GM21423 (cell line): ENCODE measurements around the gene GAREM2.
"Not testable (repeated sequence)": the region's sequence is repeated elsewhere in the genome, so short reads cannot be mapped to it uniquely, and the experiment has no call there.

Source experiments
- ATAC-seq: cut with Tn5 transposase; IDR thresholded peaks from one replicate; pipeline ENCODE4 v1.9.1; 2021; ENCODE audit warnings: mild to moderate bottlenecking, moderate library complexity; ENCODE audit not compliant: unreplicated experiment

The GAREM2 gene

DNA sequence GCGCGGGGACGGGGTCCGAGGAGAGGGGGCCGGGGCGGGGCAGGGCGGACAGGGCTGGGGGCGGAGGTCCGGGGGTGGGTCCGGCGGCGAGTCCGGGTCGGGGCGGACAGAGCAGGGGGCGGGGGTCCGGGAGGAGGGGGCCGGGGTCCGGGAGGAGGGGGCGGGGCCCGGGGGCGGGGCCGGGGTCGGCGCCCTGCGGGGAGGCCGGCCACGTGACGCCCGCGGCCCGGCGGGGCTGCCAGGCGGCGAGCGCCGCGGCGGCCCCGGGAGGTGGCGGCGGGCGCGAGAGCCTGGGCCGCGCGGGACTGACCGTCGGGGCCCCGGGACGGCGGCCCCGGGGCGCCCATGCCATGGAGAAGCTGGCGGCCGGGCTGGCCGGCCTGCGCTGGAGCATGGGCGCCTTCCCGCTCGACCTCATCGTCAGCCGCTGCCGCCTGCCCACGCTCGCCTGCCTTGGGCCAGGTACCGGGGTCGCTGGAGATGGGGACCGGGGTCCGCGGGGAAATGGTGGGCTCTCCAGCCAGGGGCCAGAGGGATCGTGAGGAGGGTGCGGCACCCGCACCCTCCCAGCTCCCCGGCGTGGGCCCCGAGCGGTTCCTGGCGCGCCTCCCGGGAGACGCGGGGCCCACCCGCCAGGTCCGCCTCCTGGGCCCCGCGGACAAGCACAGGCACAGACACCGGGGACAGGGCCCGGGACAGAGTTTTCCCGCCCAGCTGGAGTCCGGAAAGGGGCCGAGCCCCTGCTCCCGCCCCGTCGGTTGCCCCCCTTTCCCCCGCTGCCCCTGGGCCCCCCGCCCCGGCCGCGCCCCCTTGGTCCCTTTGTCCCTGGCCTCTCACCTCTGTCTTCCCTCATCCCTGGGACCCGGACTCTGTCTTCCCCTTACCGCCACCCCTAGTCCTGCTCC, at the start of gene GAREM2:
Gene GAREM2, plus strand, starts transcription at position 218 of the 905 bp plus-strand sequence. Its CDS starts 133 bp downstream, at position 351.
- no peak for ATAC-seq

DNA sequence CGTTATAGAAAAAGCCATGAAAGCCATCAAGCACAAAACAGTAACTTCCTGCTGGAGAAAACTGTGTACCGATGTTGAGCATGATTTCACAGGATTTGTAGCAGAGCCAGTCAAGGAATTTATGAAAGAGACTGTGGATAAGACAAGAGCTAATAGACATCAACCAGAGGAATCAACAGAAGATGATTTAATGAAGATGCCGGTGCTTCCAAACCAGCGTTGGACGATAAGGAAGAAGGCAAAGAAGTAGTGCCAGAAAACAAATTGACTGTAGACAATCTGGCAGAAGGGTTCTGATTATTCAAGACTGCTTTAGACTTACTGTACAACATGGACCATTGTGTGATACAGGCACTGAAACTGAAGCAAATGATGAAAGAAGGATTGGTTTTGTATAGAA, 49.5 kb upstream of the GAREM2 start:
- no peak for ATAC-seq

DNA sequence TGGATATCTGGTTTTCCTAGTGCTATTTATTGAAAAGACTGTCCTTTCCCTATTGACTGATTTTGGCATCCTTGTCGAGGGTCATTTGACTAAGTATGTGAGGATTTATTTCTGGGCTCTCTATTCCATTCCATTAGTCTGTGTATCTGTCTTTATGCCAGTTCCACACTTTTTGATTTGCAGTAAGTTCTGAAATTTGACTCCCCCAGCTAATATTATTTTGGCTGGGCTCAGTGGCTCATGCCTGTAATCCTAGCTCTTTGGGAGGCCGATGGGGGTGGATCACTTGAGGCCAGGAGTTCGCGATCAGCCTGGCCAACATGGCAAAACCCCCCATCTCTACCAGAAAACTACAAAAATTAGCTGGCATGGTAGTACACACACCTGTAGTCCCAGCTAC, 46.8 kb upstream of the GAREM2 start:
- no peak for ATAC-seq

DNA sequence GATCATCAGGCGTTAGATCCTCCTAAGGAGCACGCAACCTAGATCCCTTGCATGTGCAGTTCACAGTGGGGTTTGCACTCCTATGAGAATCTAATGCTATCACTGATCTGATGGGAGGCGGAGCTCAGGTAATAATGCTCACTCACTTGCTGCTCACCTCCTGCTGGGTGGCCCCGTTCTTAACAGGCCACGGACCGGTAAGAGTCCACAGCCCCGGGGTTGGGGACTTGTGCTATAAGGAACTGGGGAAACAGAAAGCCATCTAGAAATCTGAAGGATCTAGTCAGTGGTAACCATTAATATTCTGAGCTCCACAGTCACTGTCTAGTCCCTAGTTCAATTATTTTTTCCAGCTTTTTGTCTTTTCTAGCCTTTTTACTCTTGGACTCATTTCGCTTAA, 44.7 kb upstream of the GAREM2 start:
- no peak for ATAC-seq

DNA sequence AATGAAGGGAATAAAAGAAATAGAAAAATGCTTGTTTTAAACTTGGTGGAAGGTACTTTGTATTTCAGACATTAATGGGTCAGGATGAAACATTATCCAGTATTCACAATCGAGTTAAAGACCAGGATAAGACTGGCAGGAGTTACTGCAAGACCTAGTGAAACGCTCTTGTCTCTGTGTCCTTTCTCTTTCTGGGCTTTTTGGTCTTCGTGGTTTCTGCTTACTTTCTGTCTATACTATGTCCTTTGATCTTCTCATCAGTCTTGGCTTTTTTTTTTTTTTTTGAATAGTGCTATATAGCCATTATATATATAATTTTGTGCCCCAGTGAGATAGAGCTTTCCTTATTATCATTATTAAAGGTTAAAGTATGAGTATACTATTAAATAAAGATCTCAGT, 42.1 kb upstream of the GAREM2 start:
- ATAC-seq, result no peak

DNA sequence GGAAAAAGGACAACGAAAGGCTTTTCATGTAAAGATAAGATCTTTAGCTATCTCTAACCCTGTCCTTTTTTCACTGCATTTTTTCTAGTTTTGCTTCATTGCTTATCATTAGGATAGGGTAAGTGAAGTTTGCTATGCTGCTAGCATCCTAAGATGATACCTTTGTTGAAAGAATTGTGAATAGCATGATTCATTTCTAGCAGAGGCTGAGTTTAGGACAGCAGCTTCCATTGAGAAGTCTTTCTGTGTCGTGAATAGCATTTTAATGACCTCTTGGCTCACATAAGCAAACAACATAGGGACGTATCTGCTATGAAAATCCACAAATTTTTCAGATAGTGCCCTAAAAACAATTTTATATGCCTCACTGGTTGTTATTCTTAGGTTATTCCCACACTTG, 36.4 kb upstream of the GAREM2 start:
- ATAC-seq, result no peak

DNA sequence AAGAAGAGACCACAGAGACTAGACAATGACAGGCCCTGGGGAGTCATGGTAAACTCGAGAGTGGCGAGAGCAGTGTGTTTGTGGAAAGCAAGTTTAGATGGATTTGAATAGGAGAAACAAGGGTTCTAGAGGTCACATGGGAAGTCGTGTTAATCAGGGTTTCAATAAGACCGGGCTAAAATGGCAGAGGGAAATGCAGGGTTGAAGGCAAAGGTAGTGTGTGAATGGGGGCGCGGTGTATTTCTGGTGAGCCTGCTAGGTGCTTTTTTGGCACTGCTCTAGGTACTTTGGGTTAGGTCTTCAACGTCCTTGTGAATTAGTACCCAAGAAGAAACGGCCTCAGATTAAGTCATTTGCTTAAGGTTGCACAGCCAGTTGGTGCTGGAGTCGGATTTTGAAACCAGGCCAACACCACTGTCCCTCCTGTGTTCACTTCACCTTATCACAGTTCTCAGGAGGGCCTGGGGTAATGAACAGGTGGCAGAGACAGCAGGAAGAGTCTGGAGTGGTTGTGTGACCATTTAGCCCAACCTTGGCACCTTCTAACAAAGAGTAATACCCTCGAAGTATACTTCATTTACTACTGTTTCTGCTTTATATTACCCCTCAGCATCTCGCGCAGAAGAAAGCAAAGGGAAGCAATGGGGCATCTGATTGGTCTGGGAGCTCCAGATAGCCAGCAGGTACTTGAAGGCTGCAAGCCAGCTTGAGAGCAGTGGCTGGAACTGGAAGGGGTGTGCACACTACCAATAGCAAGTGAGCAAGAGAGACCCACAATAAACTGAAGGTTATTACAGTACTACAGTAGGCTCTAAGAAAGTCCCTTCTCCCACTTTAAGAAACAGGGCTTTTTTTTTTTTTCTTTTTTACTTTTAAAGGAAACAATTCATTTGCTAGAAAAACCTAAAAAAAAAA, 33.4 kb upstream of the GAREM2 start:
- no peak for ATAC-seq

DNA sequence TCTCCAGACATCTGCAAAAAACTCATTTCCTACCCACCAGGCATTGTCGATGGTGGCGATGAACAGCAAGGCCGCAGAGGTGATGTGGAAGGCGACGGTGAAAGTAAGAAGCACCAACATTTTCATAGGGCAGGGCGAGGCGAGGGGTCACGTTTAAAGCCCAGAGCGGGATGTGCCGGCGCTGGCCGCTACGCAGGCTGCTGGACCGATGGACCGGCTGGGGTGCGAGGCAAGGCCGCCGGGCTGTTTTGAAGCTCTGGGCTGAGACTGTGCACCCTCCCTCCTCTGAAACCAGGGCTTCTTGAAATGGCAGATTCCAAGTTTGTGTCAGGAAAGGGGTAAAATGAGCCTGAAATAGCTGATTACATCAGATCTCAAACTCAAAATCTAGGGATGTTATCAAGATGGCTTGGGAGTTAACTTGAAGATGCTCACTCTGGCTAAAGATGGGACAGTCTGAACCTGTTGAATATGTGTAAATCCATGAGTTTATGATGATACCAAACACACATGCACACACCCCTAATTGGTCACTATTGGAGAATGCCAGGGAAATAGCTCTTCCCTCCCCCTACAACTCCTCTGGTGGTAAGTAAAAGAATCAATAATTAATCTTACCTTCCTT, 31.6 kb upstream of the GAREM2 start:
- ATAC-seq, result no peak

DNA sequence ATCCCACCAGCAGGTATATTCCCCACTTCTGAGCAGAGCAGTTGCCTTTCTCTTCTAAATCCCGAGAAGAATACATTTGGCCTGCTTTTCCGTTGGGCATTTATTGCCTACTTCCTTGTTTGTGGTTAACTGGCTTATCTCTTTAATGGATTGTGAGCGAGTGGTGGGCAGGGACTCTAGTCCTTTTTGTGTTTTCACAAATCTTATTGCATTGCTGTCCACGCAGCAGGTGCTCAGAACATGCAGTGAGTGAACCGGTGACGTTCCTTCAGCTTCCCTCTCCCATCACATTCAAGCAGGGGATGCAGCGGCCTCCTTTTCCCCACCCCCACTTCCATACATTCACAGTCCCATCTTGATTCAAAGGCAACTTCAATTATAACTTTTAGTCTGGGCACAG, 28.9 kb upstream of the GAREM2 start:
- no peak for ATAC-seq

DNA sequence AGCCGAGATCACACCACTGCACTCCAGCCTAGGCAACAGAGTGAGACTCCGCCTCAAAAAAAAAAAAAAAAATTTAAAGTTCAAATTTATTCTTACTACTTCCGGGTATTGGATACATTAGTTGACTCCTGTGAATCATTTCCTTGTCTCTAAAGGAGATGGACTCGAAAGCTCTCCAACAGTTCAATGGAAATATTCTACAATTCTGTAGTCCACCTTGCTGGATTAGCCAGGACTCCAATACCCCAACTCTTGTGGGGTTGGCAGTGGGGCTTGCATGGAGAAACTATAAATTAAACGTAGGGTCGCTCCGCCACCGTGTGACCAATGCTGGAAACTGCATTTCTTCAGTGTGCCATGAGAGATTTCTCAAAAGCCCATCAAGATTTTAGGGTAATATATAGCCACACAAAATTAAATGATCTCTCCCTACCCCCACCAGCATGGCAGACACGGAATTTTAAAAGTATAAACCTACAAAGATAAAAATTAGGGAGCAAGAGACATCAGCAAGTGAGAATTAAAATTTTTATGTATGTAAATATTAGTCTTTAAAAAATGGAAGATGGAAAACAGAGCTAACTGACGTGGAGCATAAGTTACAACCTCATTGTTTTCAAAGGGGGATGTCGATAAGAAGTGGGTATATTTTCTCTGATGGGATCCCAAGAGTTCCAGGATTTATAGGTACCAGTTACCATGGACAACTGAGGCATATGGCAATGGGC, 27.8 kb upstream of the GAREM2 start:
- no peak for ATAC-seq

DNA sequence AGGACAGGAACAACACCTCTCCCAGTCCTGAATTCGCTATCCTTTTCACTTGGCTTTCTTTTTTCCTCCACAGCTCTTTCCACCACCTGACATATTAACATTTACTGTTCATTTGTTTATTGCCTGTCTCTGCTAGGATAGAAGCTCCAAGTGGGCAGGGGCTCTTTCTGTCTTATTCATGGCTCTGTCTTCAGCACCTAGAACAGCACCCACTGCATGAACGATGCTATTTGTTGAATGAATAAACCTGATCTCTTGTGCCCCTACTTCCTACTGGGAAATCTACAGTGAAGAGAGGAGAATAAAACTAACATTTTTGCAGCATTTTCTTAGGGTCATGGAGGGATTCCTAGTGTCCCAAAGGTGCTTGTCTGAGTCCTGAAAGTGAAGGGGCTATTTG, 24.4 kb upstream of the GAREM2 start:
- no peak for ATAC-seq

DNA sequence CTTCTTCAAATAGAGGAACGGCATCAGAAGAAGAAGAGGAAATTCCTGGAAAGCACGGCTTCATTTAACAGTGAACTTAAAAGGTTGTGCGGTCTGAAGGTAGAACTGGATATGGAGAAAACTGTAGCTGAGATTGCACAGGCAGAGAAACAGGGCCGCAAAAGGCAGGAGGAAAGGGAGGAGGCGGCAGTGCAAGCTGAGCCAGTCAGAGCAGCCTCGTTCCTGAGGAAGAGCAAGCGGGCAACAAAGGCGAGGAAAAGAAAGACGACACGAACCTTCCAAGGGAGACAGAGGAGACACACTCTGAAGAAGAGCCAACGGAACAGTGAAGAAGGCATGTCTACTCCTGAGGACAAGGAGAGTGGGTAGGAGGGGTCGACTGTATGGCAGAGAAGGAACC, 22.6 kb upstream of the GAREM2 start:
- ATAC-seq, result no peak

DNA sequence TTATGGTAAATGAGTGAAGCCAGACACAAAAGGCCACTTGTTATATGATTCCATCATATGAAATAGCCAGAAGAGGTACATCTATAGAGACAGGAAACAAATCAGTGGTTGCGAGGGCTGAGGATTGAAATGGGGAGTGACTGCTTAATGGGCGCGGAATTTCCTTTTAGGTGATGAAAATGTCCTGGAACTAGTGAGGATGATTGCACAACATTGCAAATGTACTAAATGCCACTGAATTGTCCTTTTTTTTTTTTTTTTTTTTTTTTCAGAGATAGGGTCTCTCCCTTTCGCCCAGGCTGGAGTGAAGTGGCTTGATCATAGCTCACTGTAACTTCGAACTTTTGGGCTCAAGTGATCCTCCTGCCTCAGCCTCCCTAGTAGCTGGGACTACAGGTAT, 15.3 kb upstream of the GAREM2 start:
- ATAC-seq, result no peak

DNA sequence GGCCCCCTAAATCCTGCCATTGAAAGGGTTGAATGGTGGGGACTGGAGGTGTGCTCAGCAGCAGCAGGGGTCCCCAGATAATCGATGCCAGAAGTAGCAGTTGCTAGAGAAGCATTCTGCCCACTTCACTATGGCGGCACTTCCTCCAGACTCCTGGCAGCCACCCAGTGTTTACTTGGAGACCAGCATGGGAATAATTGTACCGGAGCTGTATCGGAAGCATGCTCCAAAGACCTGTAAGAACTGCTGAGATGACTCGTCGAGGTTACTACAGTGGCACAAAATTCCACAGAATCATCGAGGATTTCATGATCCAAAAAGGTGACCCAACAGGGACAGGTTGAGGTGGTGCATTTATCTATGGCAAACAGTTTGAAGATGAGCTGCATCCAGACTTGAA, 11.0 kb upstream of the GAREM2 start:
- no peak for ATAC-seq

DNA sequence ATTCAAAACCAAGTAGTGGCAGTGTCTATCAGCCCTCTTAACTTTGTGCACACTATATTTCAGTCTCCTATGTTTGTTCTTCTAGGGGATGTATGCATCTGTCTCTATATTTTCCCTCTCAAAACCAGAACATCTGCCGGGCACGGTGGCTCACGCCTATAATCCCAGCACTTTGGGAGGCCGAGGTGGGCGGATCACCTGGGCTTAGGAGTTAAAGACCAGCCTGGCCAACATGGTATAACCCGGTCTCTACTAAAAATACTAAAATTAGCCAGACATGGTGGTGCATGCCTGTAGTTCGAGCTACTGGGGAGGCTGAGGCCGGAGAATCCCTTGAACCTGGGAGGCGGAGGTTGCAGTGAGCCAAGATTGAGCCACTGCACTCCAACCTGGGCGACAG, 9.9 kb upstream of the GAREM2 start:
- no peak for ATAC-seq

DNA sequence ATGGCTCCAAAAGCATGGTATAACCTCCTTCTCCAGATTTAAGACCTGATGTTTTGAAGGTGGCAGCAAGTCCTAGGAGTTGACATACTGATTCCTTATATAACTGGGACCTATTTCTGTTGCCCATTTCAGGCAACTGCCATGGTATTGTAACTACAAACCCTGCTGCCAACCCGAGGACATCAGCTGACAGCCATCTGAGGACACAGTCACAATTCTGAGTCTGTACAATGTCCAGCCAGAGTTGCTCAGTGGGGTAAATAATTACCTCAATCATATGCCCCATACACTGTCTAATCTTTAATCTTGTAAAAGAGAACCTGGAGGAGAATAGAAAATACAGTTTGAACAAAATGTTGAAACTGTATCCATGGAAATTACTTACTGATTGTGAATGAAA, 8.7 kb upstream of the GAREM2 start:
- ATAC-seq, result no peak

DNA sequence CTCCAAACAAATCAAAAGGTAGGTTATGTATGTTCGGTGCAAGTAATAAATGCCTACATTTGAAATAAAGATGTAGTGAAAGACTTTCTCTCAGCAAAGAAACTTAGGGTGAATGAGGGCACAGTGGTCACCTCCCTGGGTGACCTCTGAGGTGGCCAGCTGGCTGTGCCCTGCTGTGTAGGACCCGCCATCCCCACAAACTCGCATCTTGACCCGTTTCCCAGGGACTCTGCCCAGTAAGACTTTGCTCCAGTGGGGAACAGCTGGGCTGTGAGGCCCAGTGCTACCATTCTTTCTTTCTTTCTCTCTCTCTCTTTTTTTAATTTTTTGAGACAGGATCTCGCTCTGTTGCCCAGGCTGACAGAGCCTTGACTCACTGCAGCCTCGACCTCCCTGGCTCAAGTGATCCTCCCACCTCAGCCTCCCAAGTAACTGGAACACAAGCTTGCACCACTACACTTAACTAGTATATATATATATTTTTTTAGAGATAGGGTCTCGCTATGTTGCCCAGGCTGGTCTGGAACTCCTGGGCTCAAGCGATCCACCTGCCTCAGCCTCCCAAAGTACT, 8.2 kb upstream of the GAREM2 start:
- ATAC-seq, result no peak

DNA sequence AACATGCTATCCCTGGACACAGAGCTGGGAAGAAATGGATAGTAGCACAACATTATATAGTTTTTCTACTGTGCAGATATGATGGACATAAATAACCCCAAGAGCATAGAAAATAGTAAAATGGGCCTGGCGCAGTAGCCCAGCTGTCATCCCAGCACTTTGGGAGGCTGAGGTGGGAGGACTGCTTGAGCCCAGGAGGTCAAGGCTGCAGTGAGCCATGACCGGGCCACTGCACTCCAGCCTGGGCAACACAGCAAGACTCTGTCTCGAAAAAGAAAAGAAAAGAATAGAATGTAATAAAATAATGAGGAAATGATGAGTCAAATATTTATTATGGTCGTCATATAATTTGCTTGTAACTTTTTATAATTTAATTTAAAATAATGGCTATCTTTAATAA, 7.5 kb upstream of the GAREM2 start:
- no peak for ATAC-seq

DNA sequence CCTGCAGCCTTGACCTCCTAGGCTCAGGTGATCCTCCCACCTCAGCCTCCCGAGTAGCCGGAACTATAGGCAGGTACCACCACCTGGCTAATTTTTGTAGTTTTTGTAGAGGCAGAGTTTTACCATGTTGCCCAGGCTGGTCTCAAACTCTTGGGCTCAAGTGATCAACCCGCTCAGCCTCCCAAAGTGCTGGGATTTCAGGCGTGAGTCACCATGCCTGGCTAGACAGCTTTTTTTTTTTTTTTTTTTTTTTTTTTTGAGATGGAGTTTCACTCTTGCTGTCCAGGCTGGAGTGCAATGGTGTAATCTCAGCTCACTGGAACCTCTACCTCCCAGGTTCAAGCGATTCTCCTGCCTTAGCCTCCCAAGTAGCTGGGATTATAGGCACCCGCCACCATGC, 6.3 kb upstream of the GAREM2 start:
- ATAC-seq, result not testable (repeated sequence)

DNA sequence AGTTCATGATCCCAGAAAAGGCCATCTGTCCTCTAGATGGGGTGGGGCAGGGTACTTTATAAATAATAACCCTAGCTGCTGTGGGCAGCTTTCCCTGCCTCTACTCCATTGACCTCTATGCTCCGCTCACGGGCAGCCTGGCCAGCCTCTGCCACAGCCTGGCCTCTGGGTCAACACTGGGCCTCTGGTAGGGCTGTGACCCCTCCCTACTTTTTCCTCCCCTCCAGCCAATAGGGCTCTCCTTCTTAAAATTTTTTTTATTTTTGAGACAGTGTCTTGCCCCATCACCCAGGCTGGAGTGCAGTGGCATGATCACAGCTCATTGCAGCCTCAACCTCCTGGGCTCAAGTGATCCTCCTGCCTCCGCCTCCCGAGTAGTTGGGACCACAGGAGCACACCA, 4.1 kb upstream of the GAREM2 start:
- no peak for ATAC-seq
